Mucosa of descending colon (tissue), 3 donors: ENCODE results near the gene TP53INP2. TPM values are rescaled to one million over a fixed set of nuclear protein-coding genes. Genes with fewer than 3 reads are reported as not detected.

Experiments used
- ATAC-seq: fragments of 200-7000 bp; cut with Tn5 transposase; one replicate; pipeline ENCODE4 v1.9.1; 2020; ENCODE audit warnings: mild to moderate bottlenecking, moderate library complexity
- DNase-seq, 3 donors: peaks; one replicate each; pipeline ENCODE4 v3.0.0-alpha.2; 2020
- H3K36me3 ChIP-seq: fragments of 200-600 bp; one replicate; pipeline ENCODE4 v1.8.0; 2021; ENCODE audit warnings: low read depth, mild to moderate bottlenecking
- H3K4me1 ChIP-seq: fragments of 200-600 bp; one replicate; pipeline ENCODE4 v1.8.0; 2021; ENCODE audit warnings: low read depth, mild to moderate bottlenecking
- H3K4me3 ChIP-seq: fragments of 200-600 bp; one replicate; pipeline ENCODE4 v1.8.0; 2021; ENCODE audit warnings: mild to moderate bottlenecking
- H3K9me3 ChIP-seq: fragments of 200-600 bp; one replicate; pipeline ENCODE4 v1.8.0; 2021; ENCODE audit warnings: mild to moderate bottlenecking
- CTCF ChIP-seq: fragments of 200-600 bp; IDR thresholded peaks from one replicate; pipeline ENCODE4 v1.8.0; 2022; ENCODE audit warnings: antibody characterized with exemption, mild to moderate bottlenecking
- intact Hi-C, 2 donors: fragments of 100-400 bp; cut with DNase I in 1 of 2; cut with micrococcal nuclease in 1 of 2; formaldehyde crosslinking; loops; one replicate each; pipeline versions ENCODE4 v1.11.0 to v1.11.1; 2022; cut with DNase I, micrococcal nuclease
- total RNA-seq, 3 donors: library from RNA; stranded (reverse); fragmentation: NEBNext Ultra II Directional in 2 of 3; extraction: Animal tissue kit (Norgen Biotek cat#: 25700) in 2 of 3; gene quantifications; one replicate each; pipeline versions ENCODE4 v1.2.1 to v1.2.4, GENCODE V29; 2021 to 2023
- donor health status: DM: no; HTN: no; CAD: no; lungs with moderate emphysema.
- donor health status: DM: no; HTN: no; CAD: no.
- donor health status: DM: no; HTN: yes; CAD: no.

The TP53INP2 gene
- total RNA-seq, 3 donors from 2014 or later = 65.9 to 155 (median 114) TPM

- H3K4me1 ChIP-seq = no peaks in the 10 kb centered on the region
- intact Hi-C loops = no loop called here
- H3K9me3 ChIP-seq = no peaks in the 10 kb centered on the region
- H3K36me3 ChIP-seq = peaks cover 9% of the 10 kb centered on the region
- DNase-seq (no peak), ATAC-seq (no peak)
- H3K4me3 ChIP-seq = no peak overlapping the region
- no peak for TF ChIP-seq CTCF
Observed at GRCh38 chr20:34755367-34755766, 51.2 kb downstream of the TP53INP2 start.

- H3K36me3 ChIP-seq = peaks cover 8% of the 10 kb centered on the region
- no peak for ATAC-seq
- intact Hi-C loops = no loop called here
- TF ChIP-seq CTCF = no peak
- H3K4me1 ChIP-seq = no peaks in the 10 kb centered on the region
- no peak overlapping the region for H3K4me3 ChIP-seq
- no peaks in the 10 kb centered on the region for H3K9me3 ChIP-seq
- no peak for DNase-seq
Observed at GRCh38 chr20:34762031-34762555, 57.9 kb downstream of the TP53INP2 start.

Other genes with a start within 250 kb of the TP53INP2 start
- 100 to 1,000 TPM; 110 to 137 (median 119) TPM for gene DYNLRB1, start 187.9 kb upstream of the TP53INP2 start, total RNA-seq
- 10 to 100 TPM; 30.6 to 61.6 (median 47.8) TPM for gene MAP1LC3A, start 145.6 kb upstream of the TP53INP2 start, total RNA-seq
- gene PIGU, start 27.3 kb upstream of the TP53INP2 start, total RNA-seq = 10 to 100 TPM; 14.4 to 26.3 (median 24.3) TPM
- gene NCOA6, start 121.3 kb downstream of the TP53INP2 start, total RNA-seq = 10 to 100 TPM; 37.8 to 47.5 (median 44.3) TPM
- 10 to 100 TPM; 14.4 to 24.6 (median 20.3) TPM for gene GGT7, start 168.5 kb downstream of the TP53INP2 start, total RNA-seq
- 100 to 1,000 TPM; 191 to 479 (median 302) TPM for gene ACSS2, start 172.3 kb downstream of the TP53INP2 start, total RNA-seq